Astrocyte (in vitro differentiated cells and primary cell): Measurements from ENCODE around the gene SUN3. TPM values are rescaled to one million over a fixed set of nuclear protein-coding genes. Genes with fewer than 3 reads are reported as not detected.

ENCODE experiments used
- DNase-seq: peaks from one replicate; pipeline ENCODE4 v3.0.0-alpha.2; 2010; ENCODE audit warnings: low read depth
- FAIRE-seq: peaks from 2 replicates; lab custom pipeline; 2011; peaks lifted over from hg19 to GRCh38; lab: Jason Lieb, UNC
- H2AFZ ChIP-seq: 2 replicates; pipeline ENCODE4 v1.6.0; 2012; ENCODE audit warnings: low read depth, low read length, inconsistent platforms
- H3K27ac ChIP-seq: 2 replicates; pipeline ENCODE4 v1.5.1; 2011; ENCODE audit warnings: low read depth, low read length, inconsistent platforms
- H3K27me3 ChIP-seq: 2 replicates; pipeline ENCODE4 v1.6.0; 2011; ENCODE audit warnings: low read length, inconsistent platforms; ENCODE audit not compliant: insufficient read depth
- H3K36me3 ChIP-seq: 2 replicates; pipeline ENCODE4 v1.5.1; 2011; ENCODE audit warnings: low read length, inconsistent platforms; ENCODE audit not compliant: insufficient read depth
- H3K4me1 ChIP-seq: 2 replicates; pipeline ENCODE4 v1.5.1; 2011; ENCODE audit warnings: low read length, inconsistent platforms; ENCODE audit not compliant: insufficient read depth
- H3K4me2 ChIP-seq: 2 replicates; pipeline ENCODE4 v1.6.0; 2012; ENCODE audit warnings: low read length, inconsistent platforms
- H3K4me3 ChIP-seq: 2 replicates; pipeline ENCODE4 v1.5.1; 2011; ENCODE audit warnings: low read depth, mild to moderate bottlenecking, low read length, inconsistent platforms; ENCODE audit not compliant: insufficient read depth
- H3K79me2 ChIP-seq: 2 replicates; pipeline ENCODE4 v1.6.0; 2012; ENCODE audit warnings: mild to moderate bottlenecking, low read length, inconsistent platforms; ENCODE audit not compliant: insufficient read depth
- H3K9ac ChIP-seq: 2 replicates; pipeline ENCODE4 v1.6.0; 2012; ENCODE audit warnings: mild to moderate bottlenecking, low read length, inconsistent platforms
- H3K9me3 ChIP-seq: 2 replicates; pipeline ENCODE4 v1.5.1; 2012; ENCODE audit warnings: low read depth, mild to moderate bottlenecking, low read length, inconsistent platforms; ENCODE audit not compliant: insufficient read depth
- H4K20me1 ChIP-seq: 2 replicates; pipeline ENCODE4 v1.6.0; 2012; ENCODE audit warnings: low read length, inconsistent platforms; ENCODE audit not compliant: insufficient read depth
- H3K27ac Mint-ChIP-seq: one replicate; pipeline ENCODE4 v1.8.0; 2021; ENCODE audit warnings: mild to moderate bottlenecking, mixed read lengths; ENCODE audit not compliant: unreplicated experiment
- H3K27me3 Mint-ChIP-seq: one replicate; pipeline ENCODE4 v1.8.0; 2021; ENCODE audit warnings: low read depth, mixed read lengths; ENCODE audit not compliant: unreplicated experiment
- H3K36me3 Mint-ChIP-seq: one replicate; pipeline ENCODE4 v1.8.0; 2021; ENCODE audit warnings: low read depth, mixed read lengths; ENCODE audit not compliant: unreplicated experiment
- H3K4me1 Mint-ChIP-seq: one replicate; pipeline ENCODE4 v1.8.0; 2021; ENCODE audit warnings: low read depth, mixed read lengths; ENCODE audit not compliant: unreplicated experiment
- H3K4me3 Mint-ChIP-seq: one replicate; pipeline ENCODE4 v1.8.0; 2021; ENCODE audit warnings: mild to moderate bottlenecking, moderate library complexity, mixed read lengths; ENCODE audit not compliant: unreplicated experiment
- H3K9me3 Mint-ChIP-seq: one replicate; pipeline ENCODE4 v1.8.0; 2021; ENCODE audit warnings: mild to moderate bottlenecking, mixed read lengths; ENCODE audit not compliant: unreplicated experiment
- CTCF ChIP-seq: IDR thresholded peaks from 2 replicates; pipeline ENCODE4 v1.5.1; 2011; ENCODE audit warnings: low read depth, mild to moderate bottlenecking, inconsistent platforms, low read length, moderate library complexity; ENCODE audit not compliant: insufficient read depth
- EZH2 ChIP-seq: IDR thresholded peaks from 2 replicates; pipeline ENCODE4 v1.6.1; 2012; ENCODE audit warnings: mild to moderate bottlenecking, low read length, inconsistent platforms; ENCODE audit not compliant: insufficient read depth
- total RNA-seq: library from RNA; stranded (reverse); gene quantifications from 2 replicates; pipeline ENCODE4 v1.2.1, GENCODE V29; 2021

Gene SUN3
- total RNA-seq, 1 donor from 2014 or later: not detected

GRCh38 chr7:47945261-47946015 lies 83.5 kb downstream of the SUN3 start:
- Histone ChIP-seq H3K27ac (no peak overlapping the region), H3K4me3 (no peak overlapping the region), H3K4me1 (peaks cover 18% of the 10 kb centered on the region), H3K9me3 (no peaks in the 10 kb centered on the region), H4K20me1 (no peaks in the 10 kb centered on the region), H2AFZ (no peak overlapping the region), H3K36me3 (no peaks in the 10 kb centered on the region), H3K9ac (no peak overlapping the region), H3K79me2 (no peaks in the 10 kb centered on the region), H3K27me3 (no peaks in the 10 kb centered on the region), H3K4me2 (no peak overlapping the region)
- Mint-ChIP-seq H3K4me3 (no peak overlapping the region), H3K9me3 (no peaks in the 10 kb centered on the region), H3K27ac (no peak overlapping the region), H3K27me3 (no peaks in the 10 kb centered on the region), H3K4me1 (peaks cover 43% of the 10 kb centered on the region), H3K36me3 (no peaks in the 10 kb centered on the region)
- TF ChIP-seq EZH2 (no peak), CTCF (peak; percentile 94)
- FAIRE-seq (no peak), DNase-seq (no peak)

GRCh38 chr7:47944536-47945260 lies 84.2 kb downstream of the SUN3 start:
- Histone ChIP-seq H3K9ac (no peak overlapping the region), H3K27me3 (no peaks in the 10 kb centered on the region), H2AFZ (no peak overlapping the region), H3K4me3 (no peak overlapping the region), H3K27ac (no peak overlapping the region), H3K79me2 (no peaks in the 10 kb centered on the region), H3K4me1 (peaks cover 21% of the 10 kb centered on the region), H4K20me1 (no peaks in the 10 kb centered on the region), H3K9me3 (no peaks in the 10 kb centered on the region), H3K36me3 (no peaks in the 10 kb centered on the region), H3K4me2 (no peak overlapping the region)
- H3K27ac Mint-ChIP-seq: no peak overlapping the region
- no peaks in the 10 kb centered on the region for H3K9me3 Mint-ChIP-seq
- no peak for FAIRE-seq
- H3K4me3 Mint-ChIP-seq: no peak overlapping the region
- DNase-seq: no peak
- TF ChIP-seq CTCF: no peak
- no peak for TF ChIP-seq EZH2
- H3K27me3 Mint-ChIP-seq: no peaks in the 10 kb centered on the region
- H3K4me1 Mint-ChIP-seq: peaks cover 45% of the 10 kb centered on the region
- no peaks in the 10 kb centered on the region for H3K36me3 Mint-ChIP-seq
